ENCODE measurements around the gene GSG1L. TPM values are rescaled to one million over a fixed set of nuclear protein-coding genes. Genes with fewer than 3 reads are reported as not detected.

The GSG1L gene
- total RNA-seq, 1 experiment from 2014 or later, result not detected

- intact Hi-C loops (cut with micrococcal nuclease; ENCODE audit: unreplicated experiment), result no loop called here
- no TSS peak for BruUV-seq (replicated peaks)
- DNase-seq, result no peak
- Mint-ChIP-seq H3K27ac (ENCODE audit: unreplicated experiment) (no peak overlapping the region), H3K27me3 (ENCODE audit: unreplicated experiment) (no peaks in the 10 kb centered on the region), H3K9me3 (ENCODE audit: low read depth, unreplicated experiment) (no peaks in the 10 kb centered on the region), H3K4me1 (ENCODE audit: low read depth, unreplicated experiment) (no peaks in the 10 kb centered on the region), H3K4me3 (ENCODE audit: low read depth, unreplicated experiment) (no peak overlapping the region), H3K36me3 (ENCODE audit: insufficient read depth, unreplicated experiment) (peaks cover 5% of the 10 kb centered on the region)
- CTCF ChIA-PET, result no interaction called here
- no peak for TF ChIP-seq CTCF (IDR thresholded peaks at IDR 0.05; ENCODE audit: unreplicated experiment)
Observed at GRCh38 chr16:28087140-28087660, 23.7 kb upstream of the GSG1L start.

GRCh38 chr16:28086186-28087139 lies 22.9 kb upstream of the GSG1L start:
- BruUV-seq (replicated peaks), result no TSS peak

GRCh38 chr16:28085389-28086171 lies 22.1 kb upstream of the GSG1L start:
- no peak for TF ChIP-seq CTCF (IDR thresholded peaks at IDR 0.05; ENCODE audit: unreplicated experiment)
- no peaks in the 10 kb centered on the region for H3K9me3 Mint-ChIP-seq (ENCODE audit: low read depth, unreplicated experiment)
- DNase-seq, result no peak
- H3K4me3 Mint-ChIP-seq (ENCODE audit: low read depth, unreplicated experiment), result no peak overlapping the region
- CTCF ChIA-PET, result no interaction called here
- peaks cover 11% of the 10 kb centered on the region for H3K27me3 Mint-ChIP-seq (ENCODE audit: unreplicated experiment)
- intact Hi-C loops (cut with micrococcal nuclease; ENCODE audit: unreplicated experiment), result no loop called here
- peaks cover 5% of the 10 kb centered on the region for H3K36me3 Mint-ChIP-seq (ENCODE audit: insufficient read depth, unreplicated experiment)
- H3K27ac Mint-ChIP-seq (ENCODE audit: unreplicated experiment), result no peak overlapping the region
- H3K4me1 Mint-ChIP-seq (ENCODE audit: low read depth, unreplicated experiment), result no peaks in the 10 kb centered on the region
- BruUV-seq (replicated peaks), result no TSS peak

More at GRCh38 chr16:28086186-28087139, 22.9 kb upstream of the GSG1L start:
- Mint-ChIP-seq H3K36me3 (ENCODE audit: insufficient read depth, unreplicated experiment) (peaks cover 5% of the 10 kb centered on the region), H3K4me1 (ENCODE audit: low read depth, unreplicated experiment) (no peaks in the 10 kb centered on the region), H3K27ac (ENCODE audit: unreplicated experiment) (no peak overlapping the region), H3K27me3 (ENCODE audit: unreplicated experiment) (peaks cover 4% of the 10 kb centered on the region), H3K9me3 (ENCODE audit: low read depth, unreplicated experiment) (no peaks in the 10 kb centered on the region), H3K4me3 (ENCODE audit: low read depth, unreplicated experiment) (no peak overlapping the region)
- no peak for TF ChIP-seq CTCF (IDR thresholded peaks at IDR 0.05; ENCODE audit: unreplicated experiment)
- no peak for DNase-seq
- intact Hi-C loops (cut with micrococcal nuclease; ENCODE audit: unreplicated experiment), result no loop called here
- CTCF ChIA-PET, result interaction anchor here (0.7 kb wide), 1 partner anchor 128 kb away, joined by 3 read pairs; no protein-coding TSS in a partner anchor

- Mint-ChIP-seq H3K9me3 (ENCODE audit: low read depth, unreplicated experiment) (no peaks in the 10 kb centered on the region), H3K27me3 (ENCODE audit: unreplicated experiment) (peaks cover 11% of the 10 kb centered on the region), H3K4me1 (ENCODE audit: low read depth, unreplicated experiment) (no peaks in the 10 kb centered on the region), H3K27ac (ENCODE audit: unreplicated experiment) (no peak overlapping the region), H3K36me3 (ENCODE audit: insufficient read depth, unreplicated experiment) (no peaks in the 10 kb centered on the region), H3K4me3 (ENCODE audit: low read depth, unreplicated experiment) (no peak overlapping the region)
- BruUV-seq (replicated peaks), result no TSS peak
- intact Hi-C loops (cut with micrococcal nuclease; ENCODE audit: unreplicated experiment), result no loop called here
- TF ChIP-seq CTCF (IDR thresholded peaks at IDR 0.05; ENCODE audit: unreplicated experiment), result no peak
- DNase-seq, result no peak
- CTCF ChIA-PET, result no interaction called here
Observed at GRCh38 chr16:28084209-28084608, 20.7 kb upstream of the GSG1L start.
